Measurements from ENCODE around the gene CFAP46.
"Not testable (repeated sequence)": the region's sequence is repeated elsewhere in the genome, so short reads cannot be mapped to it uniquely, and the experiment has no call there.

Gene CFAP46

DNA sequence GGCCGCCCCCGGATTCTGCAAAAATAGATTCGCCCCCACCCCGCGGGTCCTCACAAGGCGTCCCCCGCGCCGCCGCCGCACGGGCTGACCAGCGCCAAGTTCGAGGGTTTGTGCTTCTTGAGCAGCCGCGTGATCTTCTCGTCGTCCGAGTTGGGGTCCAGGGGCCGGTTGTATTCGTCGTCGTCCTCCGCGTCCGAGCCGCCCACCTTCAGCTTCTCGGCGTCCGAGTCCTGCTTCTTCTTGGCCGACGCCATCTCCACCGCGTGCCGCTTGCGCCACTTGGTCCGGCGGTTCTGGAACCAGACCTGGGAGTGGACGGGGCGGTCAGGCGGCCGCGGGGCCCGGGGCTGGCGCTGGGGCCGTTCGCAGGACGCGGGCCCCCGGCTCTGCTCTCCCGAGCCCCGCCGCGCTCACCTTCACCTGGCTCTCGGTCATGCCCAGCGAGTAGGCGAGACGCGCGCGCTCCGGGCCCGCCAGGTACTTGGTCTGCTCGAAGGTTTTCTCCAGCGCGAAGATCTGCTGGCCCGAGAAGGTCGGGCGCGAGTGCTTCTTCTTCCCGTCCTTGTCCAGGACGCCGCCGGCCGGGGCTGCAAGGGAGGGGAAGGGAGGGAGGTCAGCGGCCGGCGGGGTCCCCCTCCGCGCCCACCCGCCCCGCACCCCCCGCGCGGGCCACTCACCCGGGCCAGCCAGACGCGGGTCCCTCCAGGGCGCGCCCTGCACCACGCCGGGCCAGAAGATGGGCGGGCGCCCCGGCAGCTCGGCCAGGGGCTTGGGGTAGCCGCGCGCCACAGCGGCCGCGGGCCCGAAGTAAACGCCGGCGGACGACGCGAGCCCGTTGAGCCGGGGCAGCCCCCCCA is 157.3 kb downstream of the CFAP46 start:
- DNase-seq, result no peak

DNA sequence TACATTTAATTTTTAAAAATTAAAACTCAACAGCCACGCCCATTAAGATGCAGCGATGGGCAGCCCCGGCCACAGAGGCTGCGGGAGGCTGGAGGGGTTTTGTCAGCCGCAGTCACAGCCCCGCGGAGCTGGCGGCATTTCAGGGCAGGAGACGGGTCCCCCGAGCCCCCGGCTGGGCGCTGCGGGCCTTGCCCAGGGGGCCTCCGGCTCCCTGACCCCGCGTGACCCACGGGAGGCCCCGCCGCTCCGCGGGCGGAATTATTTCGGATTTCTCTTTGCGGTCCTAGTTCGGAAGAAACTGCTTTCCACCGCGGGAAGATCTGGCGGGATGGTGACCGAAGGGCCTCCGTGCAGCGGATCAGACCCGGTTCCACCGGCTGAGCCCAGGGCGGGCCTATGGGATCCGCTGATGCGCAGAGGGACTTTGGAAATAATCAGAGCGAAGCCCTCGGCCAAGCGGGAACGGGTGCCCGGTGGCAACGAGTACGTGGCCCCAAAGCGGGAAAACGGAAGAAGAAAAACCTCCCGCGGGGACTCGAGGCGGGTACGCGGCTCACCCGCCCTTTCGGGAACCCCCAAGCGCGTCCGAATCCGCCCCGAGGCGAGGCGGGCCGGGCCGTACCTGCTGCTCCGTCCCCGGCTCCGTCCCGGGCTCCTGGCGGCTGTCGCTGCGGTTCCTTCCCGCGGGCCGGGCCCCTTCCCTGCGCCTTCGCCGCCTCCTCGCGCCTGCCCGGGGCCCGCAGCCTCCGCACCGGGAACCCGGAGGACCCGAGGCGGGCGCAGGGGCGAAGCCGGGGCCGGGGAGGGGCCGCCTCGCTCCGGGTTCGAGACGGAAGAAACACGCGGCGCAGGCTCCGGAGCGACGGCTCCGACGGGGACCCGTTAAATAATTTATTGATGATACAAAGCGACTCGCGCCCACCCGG is 158.2 kb downstream of the CFAP46 start:
- peak; percentile 2 for DNase-seq

- no peak for DNase-seq
Observed at GRCh38 chr10:132783165-132783939, 159.0 kb downstream of the CFAP46 start.

GRCh38 chr10:132781556-132781955 is 160.8 kb downstream of the CFAP46 start:
- DNase-seq, result no peak

DNA sequence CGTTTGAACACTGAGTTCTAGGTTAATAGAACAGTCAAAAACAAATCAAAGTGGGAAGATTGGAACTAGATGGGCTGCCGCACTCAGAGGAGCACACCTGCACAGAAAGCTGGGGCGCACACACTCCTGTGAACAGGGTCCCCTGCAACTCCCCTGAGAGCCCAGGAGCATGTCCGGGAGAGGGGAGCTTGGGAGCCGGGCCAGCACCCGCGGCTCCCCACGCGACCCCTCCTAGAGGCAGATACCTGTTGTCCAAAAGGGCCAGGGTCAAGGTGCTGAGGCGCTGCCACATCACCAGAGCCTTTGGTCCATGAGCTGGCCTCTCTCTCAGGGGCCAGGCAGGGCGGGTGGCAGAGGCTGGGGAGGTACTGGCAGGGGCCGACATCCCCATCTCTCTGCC is 162.0 kb downstream of the CFAP46 start:
- no peak for DNase-seq

- no peak for DNase-seq
Observed at GRCh38 chr10:132779549-132780294, 162.6 kb downstream of the CFAP46 start.

DNA sequence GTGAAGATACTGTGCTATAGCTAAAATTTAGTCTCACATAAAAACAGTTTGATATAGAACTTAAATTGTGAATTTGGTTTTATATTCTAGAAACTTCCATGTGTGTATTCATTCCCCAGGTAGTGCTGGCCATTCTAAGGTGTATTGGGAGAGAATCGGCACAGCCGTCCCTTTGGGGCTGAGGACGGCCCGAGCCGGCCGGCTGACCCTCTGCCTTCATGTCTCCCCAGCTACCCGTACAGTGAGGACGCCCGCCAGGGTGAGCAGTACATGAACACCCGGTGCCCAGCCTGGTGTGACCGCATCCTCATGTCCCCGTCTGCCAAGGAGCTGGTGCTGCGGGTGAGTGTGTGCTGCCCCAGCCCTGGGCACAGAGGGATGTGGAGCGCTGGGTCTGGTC is 164.9 kb downstream of the CFAP46 start:
- no peak for DNase-seq

- no peak for DNase-seq
Observed at GRCh38 chr10:132776821-132777220, 165.5 kb downstream of the CFAP46 start.

- no peak for DNase-seq
Observed at GRCh38 chr10:132776186-132776585, 166.2 kb downstream of the CFAP46 start.

GRCh38 chr10:132774902-132775863 is 167.2 kb downstream of the CFAP46 start:
- DNase-seq, result no peak

GRCh38 chr10:132774181-132774901 is 168.0 kb downstream of the CFAP46 start:
- DNase-seq, result no peak

- not testable (repeated sequence) for DNase-seq
Observed at GRCh38 chr10:132772816-132773215, 169.6 kb downstream of the CFAP46 start.

- DNase-seq, result no peak
Observed at GRCh38 chr10:132770061-132771021, 172.0 kb downstream of the CFAP46 start.

GRCh38 chr10:132768346-132769248 is 173.8 kb downstream of the CFAP46 start:
- no peak for DNase-seq

GRCh38 chr10:132766291-132766690 is 176.1 kb downstream of the CFAP46 start:
- DNase-seq, result no peak

GRCh38 chr10:132765435-132765834 is 176.9 kb downstream of the CFAP46 start:
- no peak for DNase-seq

GRCh38 chr10:132764108-132764507 is 178.3 kb downstream of the CFAP46 start:
- DNase-seq, result no peak

DNA sequence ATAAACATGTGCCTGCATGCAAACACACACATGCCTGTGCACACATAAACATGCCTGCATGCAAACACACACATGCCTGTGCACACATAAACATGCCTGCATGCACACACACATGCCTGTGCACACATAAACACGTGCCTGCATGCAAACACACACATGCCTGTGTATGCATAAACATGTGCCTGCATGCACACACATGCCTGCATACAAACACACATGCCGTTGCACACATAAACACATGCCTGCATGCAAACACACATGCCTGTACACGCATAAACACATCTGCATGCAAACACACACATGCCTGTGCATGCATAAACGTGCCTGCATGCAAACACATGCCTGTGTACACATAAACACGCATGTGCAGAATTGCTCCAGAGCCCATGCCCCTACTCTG is 178.8 kb downstream of the CFAP46 start:
- no peak for DNase-seq

Data from inflammatory macrophage treated with lipopolysaccharide for 4 hours (primary cell).